Raji (cell line): Measurements from ENCODE around the gene FTO.

Source experiments
- POLR2A ChIP-seq: IDR thresholded peaks from 2 replicates; pipeline ENCODE4 v1.6.1; 2011; ENCODE audit warnings: low read depth, low read length, control low read depth; ENCODE audit not compliant: insufficient read depth

Gene FTO

DNA sequence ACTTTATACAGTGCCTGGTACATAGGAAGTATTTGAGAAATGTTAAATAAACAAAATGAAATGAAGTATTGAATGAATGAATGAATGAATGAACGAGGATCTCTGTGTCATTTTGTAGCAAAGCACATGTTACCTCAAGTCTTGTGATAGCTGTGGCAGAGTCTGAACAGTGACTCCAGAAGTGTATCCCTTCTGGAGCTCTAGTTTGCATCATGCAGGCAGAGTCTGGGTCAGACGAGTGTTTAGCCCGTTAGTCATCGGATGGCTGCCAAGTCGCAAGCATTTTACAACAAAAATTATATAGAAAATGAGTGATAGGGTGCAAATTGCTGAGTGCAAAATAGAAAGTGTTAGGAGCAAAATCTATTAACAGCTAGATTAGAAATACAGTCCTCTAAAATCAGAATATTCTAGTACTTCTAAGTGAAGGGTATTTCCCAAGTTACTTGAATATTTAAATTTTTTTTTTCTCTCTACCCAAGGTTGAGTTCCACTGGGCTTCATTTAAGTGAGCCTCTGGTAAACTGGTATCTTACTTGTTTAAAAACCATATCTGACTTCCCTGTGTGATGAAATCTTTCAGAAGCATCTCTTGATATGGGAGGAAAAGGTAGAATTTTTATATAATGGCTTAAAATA, 113.3 kb downstream of the FTO start:
- no peak for TF ChIP-seq POLR2A

DNA sequence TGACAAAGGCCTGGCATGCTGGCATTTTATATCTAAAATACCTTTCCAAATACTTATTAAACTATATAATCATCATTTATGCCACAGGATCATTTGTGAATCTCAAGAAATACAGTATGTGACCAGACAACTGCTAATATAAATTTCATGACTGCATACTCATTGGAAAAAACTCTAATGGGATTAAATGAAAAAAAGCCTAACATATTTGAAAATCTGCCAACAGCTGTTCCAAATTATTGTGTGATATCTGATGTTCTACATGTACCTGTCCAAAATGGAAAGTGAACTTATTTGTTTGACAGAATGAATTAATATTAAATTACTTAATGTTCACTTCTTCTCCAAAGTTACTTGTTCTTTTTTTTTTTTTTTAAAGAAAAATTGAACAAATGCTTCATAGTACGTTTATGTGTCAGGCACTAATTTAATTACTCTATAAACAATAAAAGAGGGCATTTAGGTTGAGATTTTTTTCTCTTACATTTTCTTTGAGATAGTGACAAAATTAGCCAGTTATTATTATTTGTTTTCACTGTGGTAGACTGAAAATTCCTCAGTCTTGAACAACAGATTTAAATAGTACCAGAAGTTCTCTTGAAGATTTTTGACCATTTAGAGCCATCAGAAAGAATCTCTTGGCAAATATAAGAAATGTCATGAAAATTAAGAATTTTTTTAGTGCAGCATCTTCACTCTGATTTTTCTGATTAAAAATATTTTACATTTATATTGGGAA, 114.0 kb downstream of the FTO start:
- TF ChIP-seq POLR2A = no peak

DNA sequence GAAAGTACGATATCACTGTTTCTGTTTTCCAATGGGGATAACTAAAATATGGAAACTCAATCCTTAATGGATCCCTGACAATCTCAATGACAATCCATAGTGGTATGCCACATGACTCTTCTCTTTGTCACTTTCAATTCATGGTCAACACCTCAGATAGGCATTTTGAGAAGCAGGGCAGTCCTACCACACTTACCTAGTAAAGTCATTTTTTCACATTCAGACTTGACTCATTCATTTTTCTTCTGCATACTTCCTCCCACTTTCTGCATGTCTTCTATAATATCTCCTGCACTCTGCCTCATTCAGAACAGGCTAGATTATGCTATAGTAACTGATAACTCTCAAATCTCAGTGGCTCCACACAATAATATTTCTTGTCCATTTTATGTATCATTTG, 117.5 kb downstream of the FTO start:
- TF ChIP-seq POLR2A = no peak

DNA sequence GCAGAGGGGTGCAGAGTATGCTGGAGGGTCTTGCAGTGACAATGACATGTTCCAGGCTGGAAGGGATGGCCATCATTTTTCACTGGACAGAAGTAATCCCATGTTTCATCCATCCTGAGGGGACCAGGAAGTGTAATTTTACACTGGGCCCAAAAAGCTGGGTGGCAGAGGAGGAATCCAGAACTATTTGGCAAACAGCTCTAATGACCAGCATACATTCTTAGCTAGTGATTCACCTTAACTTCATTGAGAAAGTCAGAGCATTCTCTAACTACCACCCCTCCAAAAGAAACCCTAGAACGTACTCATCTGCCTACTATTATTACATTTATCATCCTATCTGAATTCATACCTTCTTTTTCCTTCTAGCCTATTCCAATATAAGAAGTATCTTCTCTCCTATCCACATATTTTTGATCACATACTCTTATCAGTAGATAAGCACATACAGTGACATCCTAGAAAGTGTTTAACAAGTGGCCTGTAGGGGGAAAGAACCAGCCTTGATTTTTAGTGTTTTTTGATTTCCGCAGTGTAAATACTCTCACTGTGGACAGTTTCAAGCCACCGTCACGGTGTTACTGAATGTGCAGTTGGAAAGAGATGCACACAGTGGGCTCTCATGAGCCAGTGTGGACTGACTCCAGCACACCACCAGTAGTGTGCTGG, 118.1 kb downstream of the FTO start:
- no peak for TF ChIP-seq POLR2A

DNA sequence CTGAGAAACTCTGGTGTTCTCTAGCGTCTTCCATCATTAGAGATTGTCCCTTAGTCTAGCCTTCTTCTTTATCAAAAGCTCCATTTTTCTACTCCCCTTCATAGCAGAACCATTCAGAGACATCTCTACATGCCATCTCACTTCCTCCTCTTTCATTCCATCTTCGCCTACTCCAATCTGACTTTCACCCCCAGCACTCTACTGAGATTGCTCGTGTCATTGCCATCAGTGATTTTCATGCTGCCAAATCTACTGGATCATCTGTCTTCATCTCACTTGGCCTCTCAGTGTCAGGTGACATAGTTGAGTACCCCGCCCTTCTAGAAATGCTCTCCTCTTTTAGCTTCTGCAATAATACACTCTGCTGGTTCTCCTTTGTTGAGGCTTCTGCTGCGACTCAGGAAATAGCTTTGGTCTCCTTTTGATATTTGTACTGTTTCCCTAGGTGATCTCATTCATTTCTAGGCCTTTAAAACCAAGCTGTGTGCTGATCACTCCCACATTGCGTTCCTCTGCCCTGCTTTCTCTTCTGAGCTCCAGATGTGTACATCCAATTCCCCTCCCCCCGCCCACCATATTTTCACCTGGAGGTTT, 119.1 kb downstream of the FTO start:
- TF ChIP-seq POLR2A = no peak

DNA sequence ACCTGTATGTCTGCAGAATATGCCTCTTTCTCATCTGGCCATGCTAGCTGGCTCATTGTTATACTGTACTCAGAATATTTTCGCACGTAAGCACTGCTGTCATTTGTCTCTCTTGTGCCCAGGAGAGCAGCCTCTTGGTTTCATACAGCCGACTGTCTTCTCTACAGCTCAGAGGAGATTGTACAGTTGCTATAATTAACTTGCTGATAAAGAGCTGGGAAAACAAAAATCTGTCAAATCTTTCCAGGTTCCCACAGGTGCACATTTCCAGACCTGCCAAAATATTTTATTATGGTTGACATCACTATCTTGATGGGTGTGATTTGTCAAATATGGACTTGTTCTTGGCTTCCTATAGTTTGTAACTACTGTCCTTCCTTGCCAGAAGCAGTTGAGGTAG, 122.7 kb downstream of the FTO start:
- TF ChIP-seq POLR2A = no peak

DNA sequence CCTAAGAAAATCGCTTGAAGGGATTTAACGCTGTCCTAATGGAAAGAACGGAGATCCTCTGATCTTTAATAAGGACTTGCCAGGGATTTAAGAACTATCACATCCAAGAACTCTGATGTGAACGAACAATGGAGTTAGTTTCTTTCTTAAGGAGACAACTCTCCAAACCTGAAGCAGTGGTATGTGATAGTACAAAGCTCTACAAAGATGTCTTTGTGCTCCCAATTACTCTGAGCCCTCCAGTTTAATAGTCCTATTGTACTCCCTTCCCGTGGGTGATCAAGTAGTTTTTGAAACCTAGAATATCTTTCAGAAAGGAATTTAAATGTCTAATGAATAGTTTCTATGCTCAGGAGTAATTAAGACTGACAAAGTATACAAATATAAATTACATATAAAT, 123.8 kb downstream of the FTO start:
- TF ChIP-seq POLR2A = no peak

DNA sequence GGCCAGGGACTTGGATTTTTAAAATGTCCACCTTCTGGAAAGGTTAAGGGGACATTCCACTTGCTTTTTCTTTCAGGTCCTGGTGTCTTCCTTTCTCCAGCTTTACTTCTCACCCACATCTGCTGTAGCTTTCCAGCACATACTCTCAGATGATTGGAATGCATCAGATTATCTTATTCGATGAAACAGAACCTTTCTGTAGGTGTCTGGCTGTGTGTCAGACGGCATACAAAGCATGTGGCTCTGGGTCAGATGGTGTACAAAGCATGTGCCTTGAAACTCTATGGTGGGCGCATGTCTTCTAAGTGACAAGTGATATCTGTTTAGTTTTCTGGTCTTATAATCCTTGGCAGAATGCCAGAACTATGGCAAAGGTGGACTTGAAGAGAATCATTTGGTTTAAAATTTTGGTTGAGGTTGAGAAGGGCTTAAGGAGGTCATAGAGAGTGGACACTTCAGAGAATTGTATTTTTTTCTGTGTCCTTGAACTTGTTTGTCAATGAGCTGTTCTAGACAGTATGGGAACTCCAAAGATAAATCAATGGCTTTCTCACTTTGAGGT, 125.3 kb downstream of the FTO start:
- no peak for TF ChIP-seq POLR2A

DNA sequence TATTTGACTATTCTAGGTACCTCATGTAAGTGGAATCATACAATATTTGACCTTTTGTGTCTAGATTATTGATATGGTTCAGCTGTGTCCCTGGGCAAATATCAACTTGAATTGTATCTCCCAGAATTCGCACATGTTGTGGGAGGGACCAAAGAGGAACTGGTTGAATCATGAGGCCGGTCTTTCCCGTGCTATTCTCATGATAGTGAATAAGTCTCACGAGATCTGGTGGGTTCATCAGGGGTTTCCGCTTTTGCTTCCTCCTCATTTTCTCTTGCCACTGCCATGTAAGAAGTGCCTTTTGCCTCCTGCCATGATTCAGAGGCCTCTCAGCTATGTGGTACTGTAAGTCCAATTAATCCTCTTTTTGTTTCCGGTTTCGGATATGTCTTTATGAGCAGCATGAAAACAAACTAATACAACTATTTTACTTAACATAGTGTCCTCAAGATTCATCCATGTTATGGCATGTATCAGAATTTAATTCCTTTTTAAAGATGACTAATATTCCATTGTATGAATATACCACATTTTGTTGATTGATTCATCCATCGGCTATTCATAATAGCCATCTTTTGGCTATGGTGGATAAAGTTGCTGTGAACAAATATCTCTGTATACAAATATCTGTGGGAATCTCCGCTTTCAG, 129.1 kb downstream of the FTO start:
- TF ChIP-seq POLR2A = no peak

DNA sequence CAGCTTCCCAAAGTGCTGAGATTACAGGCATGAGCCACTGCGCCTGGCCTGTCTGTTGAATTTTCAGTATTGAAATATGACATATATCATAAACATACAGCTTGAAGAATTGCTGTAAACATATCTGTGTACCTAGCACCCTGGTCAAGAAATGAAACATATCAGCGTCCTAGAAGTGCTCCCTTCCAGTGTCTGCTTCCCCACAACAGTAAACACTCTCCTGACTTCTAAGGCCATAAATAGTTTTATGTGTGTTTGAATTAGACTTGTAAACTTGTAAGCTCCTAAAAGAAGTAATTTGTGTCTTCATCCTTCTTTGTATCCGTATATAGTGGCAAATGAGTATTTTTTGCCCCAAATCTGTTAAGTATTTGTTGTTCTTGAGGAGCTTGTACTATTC, 132.2 kb downstream of the FTO start:
- TF ChIP-seq POLR2A = no peak

DNA sequence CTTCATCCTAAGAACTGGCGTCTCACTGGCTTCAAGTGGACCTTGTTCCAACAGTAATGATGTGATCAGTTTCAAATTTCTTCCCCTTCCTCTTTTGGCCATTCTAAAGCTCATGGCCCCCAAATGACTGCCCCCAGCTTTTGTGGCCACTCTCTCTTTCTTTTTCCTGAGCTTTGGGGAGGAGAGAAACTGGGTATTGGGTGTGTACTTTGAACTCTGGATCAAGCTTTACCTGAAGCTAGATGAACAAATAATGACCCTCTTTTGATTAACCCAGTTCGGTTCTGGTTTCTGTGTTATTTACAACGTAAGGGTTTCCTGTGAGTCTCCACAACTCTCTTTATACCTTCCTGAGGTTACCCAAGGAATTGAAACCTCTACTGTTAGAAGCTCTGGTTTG, 132.7 kb downstream of the FTO start:
- no peak for TF ChIP-seq POLR2A

DNA sequence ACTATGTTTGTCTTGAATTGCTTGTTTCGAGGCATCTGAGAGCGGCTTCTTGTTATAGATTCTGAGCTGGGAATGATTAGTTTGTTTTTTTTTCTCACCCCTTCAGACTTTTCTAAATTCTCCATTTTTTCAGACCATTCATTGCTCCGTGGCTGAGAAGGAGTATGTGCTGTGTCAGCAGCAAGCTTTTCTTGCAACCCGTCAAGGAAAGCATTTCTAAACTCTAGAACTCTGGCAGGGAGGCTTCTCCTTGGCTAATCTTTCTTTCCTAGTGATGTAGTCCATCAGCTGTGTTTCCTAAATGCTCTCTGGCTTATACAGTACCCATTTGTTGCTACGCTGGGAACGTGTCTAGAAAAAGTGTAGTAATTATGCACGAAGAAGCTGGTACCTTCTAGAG, 133.5 kb downstream of the FTO start:
- no peak for TF ChIP-seq POLR2A

DNA sequence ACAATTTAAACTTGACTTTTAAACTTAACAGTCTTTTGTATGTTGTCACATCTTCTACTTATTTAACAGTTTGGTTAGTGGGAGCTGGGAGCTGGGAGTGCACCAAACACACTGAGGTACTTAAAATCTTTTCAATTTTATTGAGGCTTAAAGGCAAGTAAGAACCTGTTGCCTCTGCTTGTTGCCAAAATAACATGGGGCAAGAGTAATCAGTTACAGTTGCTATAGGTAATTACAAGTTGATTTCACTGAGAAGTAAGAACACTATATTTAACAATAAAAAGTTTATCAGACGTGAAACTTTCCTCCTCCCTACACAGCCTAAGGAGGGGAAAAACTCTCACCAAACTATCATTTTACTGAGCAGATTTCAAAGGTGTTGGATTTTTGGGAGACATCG, 135.2 kb downstream of the FTO start:
- no peak for TF ChIP-seq POLR2A

DNA sequence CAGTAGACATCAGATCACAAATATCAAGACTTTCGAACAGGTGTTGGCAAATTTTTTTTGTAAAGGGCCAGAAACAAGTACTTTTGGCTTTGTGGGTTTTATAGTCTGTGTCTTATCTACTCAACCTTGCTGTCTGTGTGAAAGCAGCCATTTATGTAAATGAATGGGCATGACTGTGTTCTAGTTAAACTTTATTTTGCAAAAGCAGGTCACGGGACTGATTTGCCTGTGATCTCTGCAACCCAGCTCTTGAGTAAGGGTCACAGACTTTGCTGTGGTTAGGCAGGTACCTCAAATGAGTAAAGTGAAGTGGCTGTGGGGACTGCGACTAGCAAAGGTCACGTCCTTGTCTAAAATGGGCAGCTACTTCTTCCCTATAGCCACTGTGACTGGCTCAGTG, 136.5 kb downstream of the FTO start:
- no peak for TF ChIP-seq POLR2A

DNA sequence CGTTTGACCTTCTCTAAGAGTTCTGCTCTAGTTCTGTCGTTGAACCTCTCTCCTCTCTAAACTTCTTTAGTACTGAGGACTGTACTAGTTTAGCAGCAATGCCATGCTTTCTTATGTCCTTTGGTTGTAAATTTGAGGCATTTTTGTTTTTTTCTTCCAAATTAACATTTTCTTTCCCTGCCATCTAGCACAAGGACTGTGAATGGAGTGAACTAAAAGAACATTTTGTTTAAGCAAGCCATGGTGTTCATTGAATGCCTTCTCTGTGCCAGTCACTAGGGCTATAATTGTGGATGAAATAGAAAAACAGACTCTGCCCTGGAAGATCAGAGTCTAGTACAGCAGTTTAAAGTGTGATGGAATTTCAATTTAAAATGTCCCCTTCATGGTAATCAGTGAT, 137.9 kb downstream of the FTO start:
- no peak for TF ChIP-seq POLR2A

DNA sequence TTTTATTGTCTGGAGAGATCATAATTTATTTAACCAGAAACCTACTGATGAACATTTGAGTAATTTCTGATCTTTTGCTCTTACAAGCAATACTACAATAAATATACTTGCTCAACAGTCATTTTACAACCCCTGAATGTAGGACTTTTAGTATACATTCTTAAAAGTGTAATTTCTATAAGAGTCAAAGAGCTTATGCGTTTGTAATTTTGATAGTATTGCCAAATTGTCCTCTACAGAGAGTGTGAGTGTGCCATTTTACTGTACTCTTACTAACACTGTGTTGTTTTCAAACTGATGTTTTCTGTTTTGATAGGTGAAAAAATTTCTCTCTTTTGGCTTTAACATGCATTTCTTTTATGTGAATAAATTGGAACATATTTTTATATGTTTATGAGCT, 139.1 kb downstream of the FTO start:
- TF ChIP-seq POLR2A = no peak

DNA sequence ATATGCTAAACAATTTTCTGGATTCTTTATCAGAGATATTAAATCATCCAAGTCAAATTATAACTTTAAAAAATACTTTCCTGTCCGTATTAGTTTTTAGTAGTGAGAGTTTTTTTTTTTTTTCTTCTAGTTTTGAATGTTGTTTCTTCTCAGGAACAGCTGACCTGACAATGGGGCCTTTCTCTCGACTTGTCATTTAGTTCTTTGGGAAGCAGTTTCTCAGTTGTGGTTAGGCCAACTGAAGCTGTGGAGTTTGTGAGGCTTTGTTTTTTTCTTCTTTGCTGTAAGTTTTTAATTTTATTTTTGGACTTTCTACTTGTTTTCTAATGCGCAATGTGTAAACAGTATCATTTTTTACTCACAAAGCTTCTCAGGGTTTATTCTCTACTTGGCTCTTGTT, 140.8 kb downstream of the FTO start:
- TF ChIP-seq POLR2A = no peak
